Stimulated activated naive B cell treated with anti-CD40 and anti-IgM and Interleukin-4, amounts not matched to agents 10 μg/mL and 1 μg/mL and 100 μg/mL, for 72 hours (primary cell): ENCODE measurements around the gene HIVEP1.
A peak's percentile ranks its signal among the peaks of the same experiment; 100 is the strongest.
"Not testable (repeated sequence)": the region's sequence is repeated elsewhere in the genome, so short reads cannot be mapped to it uniquely, and the experiment has no call there.

Experiments
- ATAC-seq, 2 donors: fragments of 150-1000 bp; cut with Tn5 transposase; replicated peaks; 2 replicates each; pipeline ENCODE4 v1.10.0; 2021; ENCODE audit warnings: moderate library complexity in 1 of 2
- DNase-seq: peaks from one replicate; pipeline ENCODE4 v3.0.0; 2021
- H3K27ac Mint-ChIP-seq: one replicate; pipeline ENCODE4 v1.8.0; 2022; ENCODE audit warnings: mild to moderate bottlenecking, mixed read lengths
- H3K27me3 Mint-ChIP-seq, 2 donors: one replicate each; pipeline ENCODE4 v1.8.0; 2022; ENCODE audit warnings: mixed read lengths in 2 of 2
- H3K36me3 Mint-ChIP-seq, 2 donors: one replicate each; pipeline ENCODE4 v1.8.0; 2022; ENCODE audit warnings: mixed read lengths in 2 of 2, mild to moderate bottlenecking in 1 of 2
- H3K4me1 Mint-ChIP-seq, 2 donors: one replicate each; pipeline ENCODE4 v1.8.0; 2022; ENCODE audit warnings: mixed read lengths in 2 of 2, mild to moderate bottlenecking in 1 of 2
- H3K4me3 Mint-ChIP-seq, 2 donors: one replicate each; pipeline ENCODE4 v1.8.0; 2022; ENCODE audit warnings: mild to moderate bottlenecking in 2 of 2, mixed read lengths in 2 of 2, moderate library complexity in 1 of 2
- H3K9me3 Mint-ChIP-seq, 2 donors: one replicate each; pipeline ENCODE4 v1.8.0; 2022; ENCODE audit warnings: mixed read lengths in 2 of 2, mild to moderate bottlenecking in 1 of 2

HIVEP1 gene

GRCh38 chr6:12152023-12152970, 140.2 kb downstream of the HIVEP1 start:
- Mint-ChIP-seq H3K9me3 (peaks cover 0 to 3% of the 10 kb centered on the region in 2 donors), H3K4me3 (no peak overlapping the region), H3K27ac (no peak overlapping the region), H3K36me3 (peaks cover 27 to 48% of the 10 kb centered on the region in 2 donors), H3K27me3 (no peaks in the 10 kb centered on the region), H3K4me1 (peaks cover 4 to 14% of the 10 kb centered on the region in 2 donors)
- DNase-seq = no peak
- ATAC-seq = no peak

- H3K36me3 Mint-ChIP-seq = peaks cover 31 to 52% of the 10 kb centered on the region in 2 donors
- ATAC-seq, H3K27me3 Mint-ChIP-seq, H3K9me3 Mint-ChIP-seq, H3K4me1 Mint-ChIP-seq, H3K27ac Mint-ChIP-seq, DNase-seq, H3K4me3 Mint-ChIP-seq: not testable (repeated sequence)
Observed at GRCh38 chr6:12155769-12156168, 143.7 kb downstream of the HIVEP1 start.

GRCh38 chr6:12158686-12159415, 146.7 kb downstream of the HIVEP1 start:
- H3K27ac Mint-ChIP-seq = no peak overlapping the region
- ATAC-seq (no peak), DNase-seq (no peak)
- H3K9me3 Mint-ChIP-seq = peaks cover 0 to 3% of the 10 kb centered on the region in 2 donors
- H3K36me3 Mint-ChIP-seq = peaks cover 51 to 71% of the 10 kb centered on the region in 2 donors
- H3K4me3 Mint-ChIP-seq = no peak overlapping the region
- no peaks in the 10 kb centered on the region for H3K27me3 Mint-ChIP-seq
- peaks cover 0 to 10% of the 10 kb centered on the region in 2 donors for H3K4me1 Mint-ChIP-seq

DNA sequence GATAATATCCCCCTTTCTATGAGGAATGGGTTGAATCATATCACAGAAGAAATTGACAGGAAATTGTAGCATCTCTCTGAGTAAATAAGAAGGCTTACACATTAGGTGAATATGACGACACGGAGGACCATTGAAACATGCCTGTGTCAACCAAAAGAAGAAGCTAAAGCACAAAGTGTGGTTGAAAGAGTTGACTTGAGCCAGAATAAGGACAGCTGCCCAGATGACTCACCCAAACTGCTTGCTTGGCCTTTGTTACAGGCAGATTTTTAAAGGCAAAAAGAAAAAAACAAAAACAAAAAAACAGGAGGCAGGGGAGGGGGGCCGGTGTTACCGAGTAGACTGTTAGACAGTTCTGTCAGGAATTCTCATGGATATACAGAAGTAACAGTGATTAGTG, 148.2 kb downstream of the HIVEP1 start:
- ATAC-seq (no peak), DNase-seq (no peak)
- Mint-ChIP-seq H3K4me1 (peaks cover 0 to 8% of the 10 kb centered on the region in 2 donors), H3K36me3 (peaks cover 46 to 71% of the 10 kb centered on the region in 2 donors), H3K27ac (no peak overlapping the region), H3K9me3 (peaks cover 0 to under 1% of the 10 kb centered on the region in 2 donors), H3K27me3 (no peaks in the 10 kb centered on the region), H3K4me3 (no peak overlapping the region)

DNA sequence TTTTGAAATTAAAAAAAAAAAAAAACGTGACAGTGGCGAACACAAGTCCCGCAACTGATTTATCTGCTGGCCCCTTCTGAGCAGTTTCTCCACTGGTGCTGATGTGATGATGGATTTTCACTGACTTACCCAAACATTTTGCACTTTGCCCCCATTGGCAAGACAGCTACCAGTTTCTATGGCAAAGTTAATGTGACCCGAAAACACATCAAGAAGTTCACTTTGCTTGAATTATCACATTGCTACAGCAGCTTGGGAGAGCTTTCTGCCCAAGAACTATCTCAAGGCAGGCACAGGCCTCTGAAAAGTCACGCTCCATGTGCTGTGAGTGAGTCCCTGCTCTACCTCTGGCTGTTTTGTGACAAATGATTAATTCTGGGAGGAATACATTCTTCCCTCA, 150.1 kb downstream of the HIVEP1 start:
- Mint-ChIP-seq H3K9me3 (no peaks in the 10 kb centered on the region), H3K27ac (no peak overlapping the region), H3K27me3 (no peaks in the 10 kb centered on the region), H3K4me1 (peaks cover 0 to 6% of the 10 kb centered on the region in 2 donors), H3K36me3 (peaks cover 39 to 60% of the 10 kb centered on the region in 2 donors), H3K4me3 (no peak overlapping the region)
- DNase-seq (no peak), ATAC-seq (no peak)

- H3K27me3 Mint-ChIP-seq = no peaks in the 10 kb centered on the region
- H3K4me3 Mint-ChIP-seq = no peak overlapping the region
- ATAC-seq = no peak
- no peak overlapping the region for H3K27ac Mint-ChIP-seq
- no peak for DNase-seq
- peaks cover 0 to 6% of the 10 kb centered on the region in 2 donors for H3K4me1 Mint-ChIP-seq
- H3K9me3 Mint-ChIP-seq = no peaks in the 10 kb centered on the region
- peaks cover 32 to 51% of the 10 kb centered on the region in 2 donors for H3K36me3 Mint-ChIP-seq
Observed at GRCh38 chr6:12163149-12163548, 151.0 kb downstream of the HIVEP1 start.

- no peak overlapping the region for H3K27ac Mint-ChIP-seq
- H3K4me3 Mint-ChIP-seq = no peak overlapping the region
- ATAC-seq (no peak), DNase-seq (no peak)
- peaks cover 26 to 44% of the 10 kb centered on the region in 2 donors for H3K36me3 Mint-ChIP-seq
- H3K27me3 Mint-ChIP-seq = no peaks in the 10 kb centered on the region
- H3K9me3 Mint-ChIP-seq = no peaks in the 10 kb centered on the region
- H3K4me1 Mint-ChIP-seq = peaks cover 0 to 2% of the 10 kb centered on the region in 2 donors
Observed at GRCh38 chr6:12163744-12164507, 151.8 kb downstream of the HIVEP1 start.

GRCh38 chr6:12164508-12164770, 152.3 kb downstream of the HIVEP1 start:
- H3K4me3 Mint-ChIP-seq = no peak overlapping the region
- no peaks in the 10 kb centered on the region for H3K9me3 Mint-ChIP-seq
- no peaks in the 10 kb centered on the region for H3K27me3 Mint-ChIP-seq
- H3K4me1 Mint-ChIP-seq = peaks cover 0 to 2% of the 10 kb centered on the region in 2 donors
- no peak overlapping the region for H3K27ac Mint-ChIP-seq
- no peak for ATAC-seq
- DNase-seq = no peak
- peaks cover 26 to 45% of the 10 kb centered on the region in 2 donors for H3K36me3 Mint-ChIP-seq

DNA sequence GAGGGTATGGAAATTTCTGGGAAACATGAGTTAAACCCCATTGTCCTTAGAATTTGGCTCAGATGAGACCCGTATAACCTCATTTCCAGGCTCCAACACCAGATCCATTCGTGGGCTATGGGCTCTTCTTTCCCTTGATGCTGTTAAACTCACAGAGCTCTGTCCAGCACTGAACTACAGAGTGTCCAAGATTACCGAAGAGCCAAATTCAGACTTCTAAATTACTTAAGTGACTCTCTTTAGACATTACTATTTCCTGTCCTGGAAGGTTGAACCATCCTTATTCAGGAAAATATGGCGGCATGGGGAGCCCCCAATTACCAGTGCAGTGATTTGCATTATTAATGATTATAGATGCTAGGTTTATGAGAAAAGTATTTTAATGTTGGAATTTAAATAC, 153.2 kb downstream of the HIVEP1 start:
- no peaks in the 10 kb centered on the region for H3K9me3 Mint-ChIP-seq
- no peak for DNase-seq
- peaks cover 0 to 2% of the 10 kb centered on the region in 2 donors for H3K4me1 Mint-ChIP-seq
- H3K27me3 Mint-ChIP-seq = no peaks in the 10 kb centered on the region
- H3K27ac Mint-ChIP-seq = no peak overlapping the region
- peaks cover 26 to 50% of the 10 kb centered on the region in 2 donors for H3K36me3 Mint-ChIP-seq
- no peak overlapping the region for H3K4me3 Mint-ChIP-seq
- ATAC-seq = no peak

GRCh38 chr6:12165722-12166280, 153.7 kb downstream of the HIVEP1 start:
- H3K27me3 Mint-ChIP-seq = no peaks in the 10 kb centered on the region
- ATAC-seq = no peak
- no peak overlapping the region for H3K4me3 Mint-ChIP-seq
- peaks cover 0 to 2% of the 10 kb centered on the region in 2 donors for H3K4me1 Mint-ChIP-seq
- H3K27ac Mint-ChIP-seq = no peak overlapping the region
- H3K9me3 Mint-ChIP-seq = no peaks in the 10 kb centered on the region
- H3K36me3 Mint-ChIP-seq = peaks cover 26 to 48% of the 10 kb centered on the region in 2 donors
- no peak for DNase-seq

DNA sequence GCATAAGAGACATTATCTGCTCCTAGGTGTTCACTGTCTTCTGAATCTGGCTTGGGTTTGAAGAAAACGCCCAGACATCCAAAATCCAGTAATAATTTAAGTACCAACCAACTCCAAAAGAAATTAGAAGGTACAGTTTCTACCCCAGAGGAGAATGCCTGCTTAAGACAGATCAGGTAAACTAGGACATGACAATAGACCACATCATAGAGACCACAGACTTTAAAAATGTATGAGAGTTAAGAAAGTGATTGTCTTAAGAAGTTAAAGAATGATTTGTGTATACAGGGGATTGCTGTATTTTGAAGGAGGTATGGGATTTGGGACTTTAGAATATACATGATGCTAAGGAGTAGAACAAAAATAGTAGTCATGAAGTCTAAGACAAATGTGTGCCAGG, 157.3 kb downstream of the HIVEP1 start:
- ATAC-seq (no peak), DNase-seq (no peak)
- no peaks in the 10 kb centered on the region for H3K9me3 Mint-ChIP-seq
- no peaks in the 10 kb centered on the region for H3K27me3 Mint-ChIP-seq
- peaks cover 2 to 17% of the 10 kb centered on the region in 2 donors for H3K36me3 Mint-ChIP-seq
- no peak overlapping the region for H3K4me3 Mint-ChIP-seq
- H3K4me1 Mint-ChIP-seq = no peaks in the 10 kb centered on the region
- no peak overlapping the region for H3K27ac Mint-ChIP-seq

- Mint-ChIP-seq H3K36me3 (peaks cover 0 to 10% of the 10 kb centered on the region in 2 donors), H3K4me3 (no peak overlapping the region), H3K27ac (peak overlapping the region; percentile 57), H3K9me3 (no peaks in the 10 kb centered on the region), H3K27me3 (no peaks in the 10 kb centered on the region), H3K4me1 (no peaks in the 10 kb centered on the region)
- ATAC-seq = no peak
- no peak for DNase-seq
Observed at GRCh38 chr6:12170351-12171092, 158.4 kb downstream of the HIVEP1 start.

GRCh38 chr6:12171717-12172116, 159.6 kb downstream of the HIVEP1 start:
- no peak overlapping the region for H3K27ac Mint-ChIP-seq
- no peaks in the 10 kb centered on the region for H3K27me3 Mint-ChIP-seq
- no peaks in the 10 kb centered on the region for H3K4me1 Mint-ChIP-seq
- no peak overlapping the region for H3K4me3 Mint-ChIP-seq
- peaks cover 0 to 11% of the 10 kb centered on the region in 2 donors for H3K36me3 Mint-ChIP-seq
- peaks cover 1 to 2% of the 10 kb centered on the region in 2 donors for H3K9me3 Mint-ChIP-seq
- DNase-seq = no peak
- no peak for ATAC-seq
